Globus pallidus (tissue), 1 donor: ENCODE data around the gene APMAP.
A peak's percentile ranks its signal among the peaks of the same experiment; 100 is the strongest.

ENCODE experiments used
- DNase-seq: peaks from one replicate; pipeline ENCODE4 v3.0.0-alpha.2; 2015; ENCODE audit warnings: low spot score

APMAP gene

DNA sequence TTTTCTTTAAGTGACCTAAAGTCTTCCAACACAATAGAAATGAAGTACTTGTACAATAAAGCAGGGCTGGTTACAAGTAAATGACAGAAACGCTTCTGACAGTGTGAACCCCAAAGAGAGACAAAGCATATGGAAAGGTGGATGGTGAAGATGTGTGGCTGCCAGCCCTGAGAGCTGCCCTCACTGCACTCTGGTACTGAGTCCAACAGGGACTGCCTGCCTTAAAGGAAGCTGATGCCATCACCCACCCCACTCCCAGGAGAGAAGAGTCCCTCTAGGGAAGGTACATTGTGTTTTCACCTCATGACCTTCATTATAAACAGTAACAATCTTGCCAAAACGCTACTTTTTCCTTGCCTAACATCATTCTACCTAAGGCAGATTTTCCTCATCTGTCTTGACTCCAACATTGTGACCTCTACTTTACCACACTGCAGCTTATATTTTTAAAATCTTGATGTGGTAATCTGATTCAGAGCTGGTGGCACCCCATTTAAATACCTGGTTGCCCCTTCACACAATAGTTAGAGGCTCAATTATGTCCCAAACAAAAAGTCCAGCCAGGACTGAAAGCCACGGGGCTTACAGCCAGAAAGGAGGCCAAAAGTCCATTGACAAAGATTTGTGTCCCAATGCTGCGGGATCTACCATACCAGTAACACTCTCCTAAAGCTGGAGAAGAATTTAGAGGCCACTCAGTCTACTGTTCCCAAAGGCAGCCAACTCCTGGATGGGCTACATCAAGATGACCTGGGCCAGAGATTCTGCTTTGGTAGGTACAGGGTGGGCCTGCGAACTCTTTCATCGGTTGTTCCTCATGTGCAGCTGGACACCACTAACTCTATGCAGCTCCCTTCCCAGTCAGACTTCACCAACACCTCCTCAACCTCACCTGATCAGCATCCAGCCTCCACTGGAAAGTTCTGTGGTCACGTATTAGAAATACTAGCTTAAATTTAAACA lies 4.4 kb downstream of the APMAP start:
- DNase-seq: no peak

DNA sequence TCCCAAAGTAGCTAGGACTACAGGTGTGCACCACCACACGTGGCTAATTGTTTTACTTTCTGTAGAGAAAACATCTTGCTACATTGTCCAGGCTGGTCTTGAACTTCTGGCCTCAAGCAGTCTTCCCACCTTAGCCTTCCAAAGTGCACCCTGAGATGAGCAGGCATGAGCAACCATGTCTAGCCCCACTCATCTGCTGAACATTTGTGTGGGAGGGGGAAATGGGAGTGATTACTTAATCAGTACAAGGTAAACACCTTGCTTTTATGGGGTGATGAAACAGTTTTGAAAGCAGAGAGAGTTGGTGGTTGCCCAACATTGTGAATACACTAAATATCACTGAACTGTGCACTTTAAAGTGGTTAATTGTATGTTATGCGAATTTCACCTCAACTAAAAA lies 5.3 kb downstream of the APMAP start:
- no peak for DNase-seq

DNA sequence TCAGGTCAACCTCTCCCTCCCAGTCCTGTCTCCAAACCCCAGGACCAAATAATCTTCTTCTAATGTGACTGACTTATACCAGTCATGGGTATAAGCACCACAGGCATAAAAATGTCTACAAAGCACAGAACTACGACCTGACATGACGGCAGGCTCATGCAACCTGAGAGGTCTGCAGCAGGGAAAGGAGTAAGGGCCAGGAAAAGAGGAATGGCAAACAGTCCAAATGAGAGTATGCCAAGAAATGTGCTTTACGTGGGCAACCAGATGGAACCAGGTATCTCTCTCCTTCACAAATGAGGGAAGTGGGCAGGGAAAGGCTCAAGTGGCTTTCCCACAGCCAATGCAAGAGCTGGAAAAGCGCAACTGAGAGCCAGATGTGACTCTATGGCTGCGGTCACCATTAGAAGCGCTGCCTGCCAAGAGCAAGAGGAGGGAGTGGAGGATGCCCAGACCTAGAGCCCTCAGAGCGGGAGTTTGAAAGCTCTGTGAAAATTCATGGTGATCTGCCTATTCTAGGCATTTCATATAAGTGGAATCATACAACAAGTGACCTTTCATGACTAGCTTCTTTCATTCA lies 6.0 kb downstream of the APMAP start:
- DNase-seq: no peak

DNA sequence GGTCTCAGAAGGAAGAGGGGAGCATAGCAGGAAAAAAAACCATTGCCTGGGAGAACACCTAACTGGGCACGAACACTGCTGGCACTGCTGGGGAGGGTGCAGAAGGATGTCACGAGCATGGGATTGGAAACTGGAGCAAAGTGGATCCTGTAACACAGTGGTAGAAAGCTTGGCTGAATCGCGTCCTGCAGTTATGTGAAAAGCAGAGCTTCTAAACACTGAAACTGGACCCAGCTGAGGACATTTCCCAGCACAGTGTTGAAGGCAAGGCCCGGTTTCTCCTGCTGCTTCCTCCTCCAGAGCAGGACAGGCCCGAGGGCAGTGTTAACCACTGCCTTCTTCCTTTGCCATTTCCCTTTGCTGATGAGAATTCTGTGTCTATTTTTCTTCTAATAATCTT lies 6.7 kb downstream of the APMAP start:
- no peak for DNase-seq

DNA sequence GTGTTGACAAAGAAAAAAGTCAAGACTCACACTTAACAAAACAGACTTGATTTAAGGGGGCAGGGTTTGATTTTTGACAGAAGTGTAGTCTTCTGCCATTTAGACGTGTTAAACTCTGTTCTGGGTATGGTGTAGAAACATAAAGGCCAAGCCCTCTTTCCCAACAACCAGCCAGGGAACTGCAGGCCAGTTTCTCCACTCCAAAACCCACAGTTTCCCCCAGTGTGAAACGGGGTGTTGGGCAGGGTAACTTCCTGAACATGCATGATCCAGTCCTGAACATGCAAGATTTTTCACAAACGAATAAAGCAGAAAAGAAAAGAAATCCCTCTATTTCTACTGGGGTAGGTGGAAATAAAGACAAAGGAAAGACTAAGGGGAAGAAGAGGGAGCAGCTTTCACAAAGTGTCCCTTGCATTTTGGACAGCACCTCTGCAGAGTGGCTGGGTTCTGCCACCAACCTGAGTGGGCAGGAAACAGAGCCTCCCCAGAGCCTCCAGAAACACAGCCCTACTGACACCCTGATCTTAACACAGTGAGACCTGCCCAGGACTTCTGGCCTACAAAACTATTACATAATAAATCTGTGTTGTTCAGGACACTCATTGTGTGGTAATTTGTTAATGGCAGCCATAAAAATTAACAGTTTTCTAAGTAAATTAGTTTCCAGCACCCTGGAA lies 7.5 kb downstream of the APMAP start:
- DNase-seq: no peak

DNA sequence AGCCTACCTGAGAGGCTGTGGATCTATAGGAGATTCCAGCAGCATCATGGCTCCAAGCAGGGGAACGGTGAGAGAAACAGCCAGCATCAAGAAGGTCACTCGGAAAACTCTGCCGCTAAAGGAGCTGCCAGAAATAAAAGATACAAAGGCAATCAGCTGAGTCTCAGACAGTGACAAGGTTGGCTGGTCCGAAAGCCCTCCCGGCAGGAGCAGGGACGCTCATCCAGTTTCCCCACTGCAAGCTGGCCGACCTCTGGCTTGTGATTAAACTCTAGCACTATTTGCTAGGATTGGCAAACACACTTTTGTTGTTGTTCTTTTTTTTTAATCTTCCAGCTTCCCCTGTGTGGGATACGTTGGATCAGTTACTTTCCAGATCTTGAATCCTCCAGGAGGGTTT lies 8.7 kb downstream of the APMAP start:
- DNase-seq: no peak

DNA sequence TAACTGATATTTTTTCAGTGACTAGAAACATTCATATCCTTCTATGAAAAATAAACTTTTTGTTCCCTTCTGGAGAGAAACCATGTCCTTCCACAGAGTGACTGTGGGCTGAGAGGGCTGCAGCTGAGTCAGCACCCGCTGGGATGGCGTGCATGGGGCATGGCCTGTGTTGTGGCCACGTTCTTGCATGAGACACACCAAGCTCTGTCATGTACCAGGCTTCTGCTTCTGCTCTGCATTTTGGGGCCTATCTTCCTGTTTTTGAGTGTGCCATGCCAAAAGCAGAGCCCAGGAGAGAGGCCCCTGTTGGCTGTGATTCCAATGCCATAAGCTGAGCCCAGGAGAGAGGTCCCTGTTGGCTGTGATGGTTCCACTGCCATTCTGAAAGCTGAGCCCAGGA lies 10.8 kb downstream of the APMAP start:
- peak; percentile 50 for DNase-seq

DNA sequence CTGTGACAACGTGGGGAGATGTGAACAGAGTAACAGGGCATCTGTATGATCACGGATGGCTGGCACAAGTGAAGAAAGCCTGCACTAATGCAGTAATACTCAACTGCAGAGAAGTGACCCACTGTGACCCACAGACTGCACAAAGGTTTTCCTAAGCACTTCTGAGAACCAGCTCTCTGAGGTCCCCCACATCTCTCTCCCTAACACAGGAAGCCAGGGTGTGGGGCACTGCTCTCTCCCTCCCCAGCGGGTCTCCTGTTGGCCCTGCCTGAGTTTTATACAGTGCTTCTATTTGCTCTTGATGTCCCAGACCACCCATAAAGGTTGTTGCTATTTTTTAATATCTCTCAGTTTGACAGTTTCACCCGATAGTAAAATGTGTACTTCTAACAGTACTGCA lies 11.3 kb downstream of the APMAP start:
- no peak for DNase-seq

DNA sequence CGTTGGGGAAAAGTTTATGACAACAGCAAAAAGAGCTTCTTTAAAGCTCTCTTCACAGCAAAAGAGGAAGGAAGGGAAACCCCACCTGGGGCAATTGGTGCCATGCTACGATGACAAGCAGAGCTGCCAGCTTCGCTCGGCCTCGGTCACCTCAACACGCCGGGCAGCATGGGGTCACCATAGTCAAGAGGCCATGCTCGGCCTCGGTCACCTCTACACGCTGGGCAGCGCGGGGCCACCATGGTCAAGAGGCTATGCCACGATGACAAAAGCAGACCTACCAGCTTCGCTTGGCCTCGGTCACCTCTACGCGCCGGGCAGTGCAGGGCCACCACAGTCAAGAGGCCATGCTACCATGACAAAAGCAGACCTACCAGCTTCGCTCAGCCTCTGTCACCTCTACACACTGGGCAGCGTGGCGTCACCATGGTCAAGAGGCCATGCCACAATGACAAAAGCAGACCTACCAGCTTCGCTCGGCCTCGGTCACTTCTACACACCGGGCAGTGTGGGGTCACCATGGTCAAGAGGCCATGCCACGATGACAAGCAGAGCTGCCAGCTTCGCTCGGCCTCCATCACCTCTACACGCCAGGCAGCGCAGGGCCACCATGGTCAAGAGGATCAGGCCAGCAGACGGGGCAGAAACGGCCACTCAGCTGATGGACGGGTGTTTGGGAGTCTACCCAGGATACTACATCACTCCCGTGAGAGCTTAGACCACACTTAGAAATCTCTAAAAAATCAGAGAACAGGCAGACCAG lies 12.1 kb downstream of the APMAP start:
- no peak for DNase-seq

DNA sequence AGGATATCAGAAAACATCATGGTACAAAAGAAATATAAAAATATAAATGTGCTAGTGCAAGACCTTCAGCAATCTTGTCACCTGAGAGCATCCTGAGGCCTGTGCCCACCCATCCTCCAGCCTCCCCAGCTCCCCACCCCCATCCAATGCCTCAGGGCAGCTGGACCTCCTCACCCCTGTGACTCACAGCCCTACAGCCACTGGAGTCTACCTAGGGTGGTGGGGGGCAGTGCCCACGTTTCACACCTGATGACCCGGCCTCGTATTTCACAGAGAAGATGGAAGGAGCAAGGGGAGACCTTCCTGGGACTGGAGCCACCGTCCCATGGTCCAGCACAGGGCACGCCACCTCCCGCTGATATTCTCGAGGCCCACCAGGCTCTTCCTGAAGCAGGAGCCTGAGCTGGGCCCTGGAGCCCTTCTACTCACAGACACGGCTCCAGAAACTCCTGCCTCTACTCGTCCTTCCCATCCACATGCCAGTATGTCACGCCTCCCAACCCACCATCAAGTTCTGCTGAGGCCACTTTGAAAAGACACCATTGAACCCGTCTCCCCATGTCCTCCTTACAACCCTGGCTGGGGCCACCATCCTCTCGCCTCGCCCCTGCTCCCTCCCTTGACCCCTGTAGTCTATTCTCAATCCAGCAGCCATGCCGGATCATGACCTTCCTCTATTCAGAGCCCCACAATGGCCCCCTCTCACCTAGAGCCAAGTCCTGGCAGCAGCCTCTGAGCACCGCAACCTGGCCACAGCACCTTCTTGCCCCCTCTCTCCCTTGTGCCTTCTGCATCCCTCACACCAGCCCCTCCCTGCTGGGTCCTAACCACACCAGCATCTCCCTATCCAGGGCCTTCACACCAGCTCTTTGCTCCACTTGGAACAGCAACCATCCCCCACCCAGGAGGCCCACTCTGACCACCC lies 13.3 kb downstream of the APMAP start:
- DNase-seq: no peak

DNA sequence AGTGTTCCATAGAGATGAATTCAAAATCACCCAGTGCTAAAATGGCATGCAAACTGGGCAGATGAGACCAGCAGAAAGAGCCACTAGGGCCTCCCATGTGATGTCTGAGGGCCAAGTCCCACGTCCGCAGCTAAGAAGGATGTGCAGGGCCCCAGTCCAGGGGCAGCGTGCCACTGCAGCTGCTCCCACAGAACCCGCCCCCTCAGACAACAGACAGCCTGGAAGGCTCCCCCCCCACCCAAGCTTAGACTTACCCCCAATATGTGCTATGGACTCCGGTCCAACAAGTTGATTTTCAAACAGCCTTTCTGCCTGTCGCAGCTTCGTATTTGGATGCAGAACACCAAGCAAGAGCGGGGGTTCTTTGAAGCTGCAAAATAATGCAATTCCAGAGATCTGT lies 14.0 kb downstream of the APMAP start:
- peak; percentile 87 for DNase-seq

DNA sequence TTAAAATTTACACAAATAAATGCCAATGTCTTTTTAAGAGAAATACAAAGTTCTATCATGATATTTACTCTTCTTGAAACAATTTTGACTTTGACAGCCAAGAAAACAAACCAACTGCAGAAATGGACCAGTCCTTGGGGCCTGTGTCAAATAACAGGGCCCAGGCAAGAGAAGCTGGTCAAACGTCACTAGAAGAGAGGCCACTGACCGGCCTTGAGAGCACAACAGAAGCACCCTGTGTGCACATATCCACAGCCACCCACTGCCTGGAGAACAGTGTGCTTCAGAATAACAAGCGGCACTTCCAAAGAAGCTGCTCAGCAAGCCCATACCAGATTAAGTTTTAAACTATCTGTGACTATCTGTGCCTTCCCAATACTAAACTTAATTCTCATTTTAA lies 14.8 kb downstream of the APMAP start:
- peak; percentile 72 for DNase-seq

DNA sequence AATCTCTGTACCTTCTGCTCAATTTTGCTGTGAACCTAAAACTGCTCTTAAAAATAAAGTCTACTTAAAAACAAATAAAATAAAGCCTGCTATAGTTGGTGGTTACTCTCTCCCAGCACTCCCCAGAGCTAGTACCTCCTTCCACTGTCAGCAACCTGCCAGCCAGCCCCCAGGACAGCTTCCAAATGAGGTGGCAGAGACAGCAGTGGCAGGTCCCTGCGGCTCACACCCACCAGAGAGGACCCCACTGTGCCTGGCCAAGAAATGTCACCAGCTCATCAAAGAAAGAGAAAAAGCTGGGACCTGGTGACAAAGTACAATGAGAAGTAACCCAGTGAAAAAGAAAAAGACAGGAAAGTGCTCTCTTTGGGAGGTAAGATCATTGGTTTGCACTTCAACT lies 15.2 kb downstream of the APMAP start:
- no peak for DNase-seq

DNA sequence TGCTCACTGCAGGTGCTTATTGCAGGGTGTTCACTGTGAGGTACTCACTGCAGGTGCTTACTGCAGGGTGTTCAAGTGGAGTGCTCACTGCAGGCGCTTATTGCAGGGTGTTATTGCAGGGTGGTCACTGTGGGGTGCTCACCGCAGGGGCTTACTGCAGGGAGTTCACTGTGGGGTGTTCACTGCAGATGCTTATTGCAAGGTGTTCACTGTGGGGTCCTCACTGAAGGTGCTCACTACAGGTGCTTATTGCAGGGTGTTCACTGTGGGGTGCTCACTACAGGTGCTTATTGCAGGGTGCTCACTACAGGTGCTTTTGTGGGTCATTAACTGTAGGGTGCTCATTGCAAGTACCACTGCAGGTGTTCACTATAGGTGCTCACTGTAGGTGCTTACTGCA lies 20.2 kb downstream of the APMAP start:
- no peak for DNase-seq

DNA sequence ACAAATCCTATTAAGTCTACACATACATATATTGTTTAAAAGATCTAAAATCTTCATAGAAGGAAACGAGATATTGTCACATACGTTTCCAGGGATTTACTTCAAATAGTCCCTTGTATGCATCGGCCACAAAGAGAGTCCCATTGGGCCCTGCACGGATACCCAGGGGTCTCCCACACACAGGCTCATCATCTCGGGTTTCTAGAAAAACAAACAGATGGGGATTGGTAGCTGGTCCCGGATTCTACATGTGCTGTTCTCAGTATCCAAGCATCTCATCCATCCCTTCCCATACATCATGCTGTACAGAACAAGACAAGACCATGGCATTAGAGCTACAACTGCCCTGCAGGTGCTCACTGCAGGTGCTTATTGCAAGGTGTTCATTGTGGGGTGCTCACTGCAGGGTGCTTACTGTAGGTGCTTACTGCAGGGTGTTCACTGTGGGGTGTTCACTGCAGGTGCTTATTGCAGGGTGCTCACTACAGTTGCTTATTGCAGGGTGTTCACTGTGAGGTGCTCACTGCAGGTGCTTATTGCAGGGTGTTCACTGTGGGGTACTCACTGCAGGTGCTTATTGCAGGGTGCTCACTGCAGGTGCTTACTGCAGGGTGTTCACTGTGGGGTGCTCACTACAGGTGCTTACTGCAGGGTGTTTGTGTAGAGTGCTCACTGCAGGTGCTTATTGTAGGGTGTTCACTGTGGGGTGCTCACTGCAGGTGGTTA lies 21.0 kb downstream of the APMAP start:
- no peak for DNase-seq

DNA sequence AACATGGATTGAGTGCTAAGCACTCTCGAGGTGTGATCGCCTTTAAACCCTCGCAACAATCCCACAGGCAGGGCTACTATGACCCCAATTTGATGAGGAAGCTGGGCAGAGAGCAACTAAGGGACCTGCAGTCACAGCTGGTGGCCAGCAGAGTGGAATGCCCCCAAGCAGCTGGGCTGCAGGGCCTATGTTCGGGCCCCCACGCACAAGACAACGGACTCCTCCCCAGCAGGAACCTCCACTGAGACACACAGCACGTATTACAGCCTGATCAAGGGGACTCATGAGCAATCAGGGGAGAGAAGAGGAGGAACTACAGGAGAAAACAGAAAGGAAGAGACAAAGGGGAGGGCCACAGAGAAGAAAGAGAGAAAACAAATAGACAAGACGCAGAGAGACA lies 21.8 kb downstream of the APMAP start:
- DNase-seq: no peak

DNA sequence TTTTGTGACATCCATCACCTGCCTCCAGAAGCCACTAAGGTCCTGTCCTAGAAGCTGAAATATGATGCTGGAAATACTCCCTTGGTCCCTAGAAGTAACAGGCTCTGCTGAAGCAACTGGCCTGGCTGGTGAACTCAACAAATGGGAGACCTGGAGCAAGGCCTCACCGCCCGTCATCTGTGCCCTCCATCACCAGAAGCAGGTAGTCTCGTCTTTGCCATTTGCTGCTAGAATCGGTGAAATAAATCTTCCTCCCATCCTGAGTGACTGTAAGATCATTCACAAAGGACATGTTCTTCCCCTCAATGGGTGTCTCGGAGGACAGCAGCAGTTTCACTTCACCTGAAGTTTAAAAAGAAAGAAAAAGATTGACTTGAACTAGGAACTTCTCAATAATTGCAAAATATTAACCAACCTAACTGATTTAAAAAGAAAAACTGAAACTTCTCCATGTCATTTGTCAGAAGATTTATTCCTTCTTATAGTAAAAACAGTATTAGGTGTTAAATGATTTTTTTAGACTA lies 22.5 kb downstream of the APMAP start:
- no peak for DNase-seq

DNA sequence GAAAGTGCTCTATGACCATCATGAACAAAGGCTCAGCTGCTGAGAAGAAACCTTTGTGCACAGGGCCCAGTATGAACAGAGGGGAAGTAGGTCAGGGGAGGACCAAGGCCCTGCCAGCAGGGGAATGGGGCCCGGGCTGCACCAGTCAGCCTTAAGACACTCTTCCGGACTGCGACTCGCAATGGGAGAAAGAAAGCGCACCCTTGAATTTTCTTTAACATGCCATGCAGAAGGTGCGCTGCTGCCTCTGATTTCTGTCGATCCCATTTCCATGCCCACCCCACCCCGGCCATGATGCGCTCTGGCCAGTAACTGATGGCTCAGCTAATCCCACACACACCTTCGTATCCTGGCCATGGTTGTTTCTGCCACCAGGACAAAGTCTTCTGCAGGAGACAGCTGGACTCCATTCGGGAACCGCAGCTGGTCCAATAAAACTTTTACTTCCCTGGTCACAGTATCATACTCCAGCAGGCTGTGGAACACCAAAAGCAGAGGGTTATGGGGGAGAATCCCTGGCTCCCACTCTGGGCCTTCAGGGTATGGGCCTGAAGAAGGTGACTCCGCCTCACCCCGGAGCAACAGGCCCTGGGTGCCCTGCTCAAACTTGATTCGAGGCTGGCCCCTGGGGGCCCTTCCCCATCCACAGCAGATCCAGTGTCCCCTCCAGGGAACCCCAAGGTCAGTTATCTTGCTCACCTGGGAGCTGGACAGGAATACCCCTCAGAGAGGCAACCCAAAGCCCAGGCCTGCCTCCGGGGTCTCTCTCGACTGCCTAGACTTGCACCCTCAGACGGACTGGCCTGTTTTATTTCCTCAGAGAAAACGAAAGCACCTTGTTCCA lies 23.1 kb downstream of the APMAP start:
- no peak for DNase-seq

DNA sequence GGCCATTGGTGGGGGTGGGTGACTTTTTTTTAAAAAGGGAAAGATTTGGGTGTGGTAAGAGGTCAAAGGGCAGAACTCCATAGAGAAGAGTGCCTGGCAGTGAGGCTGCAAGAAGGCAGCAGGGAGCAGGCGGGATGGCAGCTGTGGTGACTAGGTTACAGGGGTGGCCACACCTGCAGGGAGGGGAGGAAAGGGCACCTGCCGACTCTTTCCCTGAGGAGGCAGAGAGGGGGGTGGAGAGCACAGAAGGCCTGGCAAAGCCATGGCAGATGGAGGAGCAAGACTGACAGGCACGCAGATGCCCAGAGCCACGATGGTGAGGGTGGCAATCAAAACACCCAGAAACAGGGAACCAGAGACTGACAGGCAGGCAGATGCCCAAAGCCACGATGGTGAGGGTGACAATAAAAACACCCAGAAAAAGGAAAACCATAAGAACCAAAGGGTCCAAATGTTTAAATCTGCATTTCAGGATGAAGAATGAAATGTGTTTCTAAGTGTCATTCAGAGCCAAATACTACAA lies 24.2 kb downstream of the APMAP start:
- DNase-seq: no peak
